Measurements from ENCODE around the gene GTF3C5.
"Not testable (repeated sequence)": the region's sequence is repeated elsewhere in the genome, so short reads cannot be mapped to it uniquely, and the experiment has no call there.

GTF3C5 gene

GRCh38 chr9:132995121-132995420 lies 35.7 kb upstream of the GTF3C5 start:
- DNase-seq (ENCODE audit: insufficient read length, low spot score) (no peak), FAIRE-seq (no peak)

- DNase-seq (ENCODE audit: insufficient read length, low spot score) (no peak), FAIRE-seq (no peak)
Measured at GRCh38 chr9:132995879-132996278, 34.9 kb upstream of the GTF3C5 start.

- no peak for DNase-seq (ENCODE audit: insufficient read length, low spot score)
- FAIRE-seq = no peak
Measured at GRCh38 chr9:132996526-132996925, 34.3 kb upstream of the GTF3C5 start.

GRCh38 chr9:132997591-132997990 lies 33.2 kb upstream of the GTF3C5 start:
- no peak for DNase-seq (ENCODE audit: insufficient read length, low spot score)

GRCh38 chr9:132998221-132998620 lies 32.6 kb upstream of the GTF3C5 start:
- DNase-seq (ENCODE audit: insufficient read length, low spot score); FAIRE-seq: not testable (repeated sequence)

More at GRCh38 chr9:132997591-132997990, 33.2 kb upstream of the GTF3C5 start:
- no peak for FAIRE-seq

- FAIRE-seq (no peak), DNase-seq (ENCODE audit: insufficient read length, low spot score) (no peak)
Measured at GRCh38 chr9:132998831-132999635, 31.8 kb upstream of the GTF3C5 start.

- DNase-seq (ENCODE audit: insufficient read length, low spot score) (no peak), FAIRE-seq (no peak)
Measured at GRCh38 chr9:133002147-133003070, 28.4 kb upstream of the GTF3C5 start.

- no peak for DNase-seq (ENCODE audit: insufficient read length, low spot score)
- no peak for FAIRE-seq
Measured at GRCh38 chr9:133003071-133003461, 27.7 kb upstream of the GTF3C5 start.

GRCh38 chr9:133003671-133004090 lies 27.1 kb upstream of the GTF3C5 start:
- FAIRE-seq = no peak
- no peak for DNase-seq (ENCODE audit: insufficient read length, low spot score)

- no peak for FAIRE-seq
Measured at GRCh38 chr9:133004091-133004998, 26.5 kb upstream of the GTF3C5 start.

GRCh38 chr9:133004999-133005760 lies 25.6 kb upstream of the GTF3C5 start:
- DNase-seq (ENCODE audit: insufficient read length, low spot score) (no peak), FAIRE-seq (no peak)

More at GRCh38 chr9:133004091-133004998, 26.5 kb upstream of the GTF3C5 start:
- no peak for DNase-seq (ENCODE audit: insufficient read length, low spot score)

- no peak for DNase-seq (ENCODE audit: insufficient read length, low spot score)
- FAIRE-seq = no peak
Measured at GRCh38 chr9:133005957-133006356, 24.8 kb upstream of the GTF3C5 start.

- DNase-seq (ENCODE audit: insufficient read length, low spot score) (no peak), FAIRE-seq (no peak)
Measured at GRCh38 chr9:133006731-133007352, 24.0 kb upstream of the GTF3C5 start.

GRCh38 chr9:133008406-133008805 lies 22.4 kb upstream of the GTF3C5 start:
- DNase-seq (ENCODE audit: insufficient read length, low spot score) (no peak), FAIRE-seq (no peak)

- no peak for DNase-seq (ENCODE audit: insufficient read length, low spot score)
- FAIRE-seq = no peak
Measured at GRCh38 chr9:133008824-133009223, 22.0 kb upstream of the GTF3C5 start.

GRCh38 chr9:133009906-133010582 lies 20.8 kb upstream of the GTF3C5 start:
- FAIRE-seq = no peak
- no peak for DNase-seq (ENCODE audit: insufficient read length, low spot score)

- DNase-seq (ENCODE audit: insufficient read length, low spot score) = no peak
- no peak for FAIRE-seq
Measured at GRCh38 chr9:133014696-133015095, 16.1 kb upstream of the GTF3C5 start.

- no peak for FAIRE-seq
Measured at GRCh38 chr9:133023117-133023890, 7.5 kb upstream of the GTF3C5 start.

More at GRCh38 chr9:133023117-133023890, 7.5 kb upstream of the GTF3C5 start:
- DNase-seq (ENCODE audit: insufficient read length, low spot score) = no peak

Data from GM19239 (cell line).